ENCODE data around the gene SLC35F4.
A peak's percentile ranks its signal among the peaks of the same experiment; 100 is the strongest.

Gene SLC35F4

GRCh38 chr14:57699947-57700346 is 165.9 kb downstream of the SLC35F4 start:
- no peak for DNase-seq (ENCODE audit: low read depth, low spot score)
- no peak for TF ChIP-seq CTCF (IDR thresholded peaks at IDR 0.05; ENCODE audit: insufficient read depth, low read length, missing control alignments)
- CTCF ChIA-PET = no interaction called here
- no peak overlapping the region for H3K4me3 ChIP-seq (ENCODE audit: low read depth, low read length)
- POLR2A ChIA-PET = no interaction called here

GRCh38 chr14:57692671-57693070 is 173.2 kb downstream of the SLC35F4 start:
- H3K4me3 ChIP-seq (ENCODE audit: low read depth, low read length) = no peak overlapping the region
- DNase-seq (ENCODE audit: low read depth, low spot score) = peak; percentile 19
- TF ChIP-seq CTCF (IDR thresholded peaks at IDR 0.05; ENCODE audit: insufficient read depth, low read length, missing control alignments) = peak; percentile 34
- CTCF ChIA-PET = interaction anchor here (0.7 to 6.7 kb wide), 24 partner anchors 9 to 407 kb away, joined by 3 to 106 read pairs (median 4); no protein-coding TSS in a partner anchor
- POLR2A ChIA-PET = no interaction called here

GRCh38 chr14:57687416-57687815 is 178.5 kb downstream of the SLC35F4 start:
- TF ChIP-seq CTCF (IDR thresholded peaks at IDR 0.05; ENCODE audit: insufficient read depth, low read length, missing control alignments) = no peak
- H3K4me3 ChIP-seq (ENCODE audit: low read depth, low read length) = no peak overlapping the region
- no peak for DNase-seq (ENCODE audit: low read depth, low spot score)
- POLR2A ChIA-PET = no interaction called here
- CTCF ChIA-PET = no interaction called here

- no peak for TF ChIP-seq CTCF (IDR thresholded peaks at IDR 0.05; ENCODE audit: insufficient read depth, low read length, missing control alignments)
- CTCF ChIA-PET = no interaction called here
- no peak for DNase-seq (ENCODE audit: low read depth, low spot score)
These were observed 179.6 kb downstream of the SLC35F4 start for GRCh38 chr14:57686304-57686703.

GRCh38 chr14:57671021-57671420 is 194.9 kb downstream of the SLC35F4 start:
- POLR2A ChIA-PET = no interaction called here
- CTCF ChIA-PET = no interaction called here
- no peak overlapping the region for H3K4me3 ChIP-seq (ENCODE audit: low read depth, low read length)
- DNase-seq (ENCODE audit: low read depth, low spot score) = no peak
- no peak for TF ChIP-seq CTCF (IDR thresholded peaks at IDR 0.05; ENCODE audit: insufficient read depth, low read length, missing control alignments)

More at GRCh38 chr14:57686304-57686703, 179.6 kb downstream of the SLC35F4 start:
- H3K4me3 ChIP-seq (ENCODE audit: low read depth, low read length) = no peak overlapping the region
- POLR2A ChIA-PET = no interaction called here

GRCh38 chr14:57660208-57660607 is 205.7 kb downstream of the SLC35F4 start:
- H3K4me3 ChIP-seq (ENCODE audit: low read depth, low read length) = no peak overlapping the region
- ChIA-PET POLR2A (no interaction called here), CTCF (no interaction called here)
- DNase-seq (ENCODE audit: low read depth, low spot score) = no peak
- no peak for TF ChIP-seq CTCF (IDR thresholded peaks at IDR 0.05; ENCODE audit: insufficient read depth, low read length, missing control alignments)

Measured in AG04449 (cell line).